ENCODE measurements around the gene TDRD1. TPM values are rescaled to one million over a fixed set of nuclear protein-coding genes. Genes with fewer than 3 reads are reported as not detected.

The TDRD1 gene
- total RNA-seq, 1 donor from 2014 or later: 8.1 TPM

- DNase-seq (ENCODE audit: low read depth): no peak
These were observed 2.6 kb upstream of the TDRD1 start for GRCh38 chr10:114176511-114176910.

GRCh38 chr10:114179747-114180146, 594 bp downstream of the TDRD1 start:
- no peak for DNase-seq (ENCODE audit: low read depth)

- DNase-seq (ENCODE audit: low read depth): no peak
These were observed 1.8 kb downstream of the TDRD1 start for GRCh38 chr10:114180937-114181336.

- DNase-seq (ENCODE audit: low read depth): peak; percentile 43
These were observed 2.8 kb downstream of the TDRD1 start for GRCh38 chr10:114181971-114182370.

GRCh38 chr10:114183563-114183962, 4.4 kb downstream of the TDRD1 start:
- DNase-seq (ENCODE audit: low read depth): no peak

GRCh38 chr10:114184276-114184675, 5.1 kb downstream of the TDRD1 start:
- DNase-seq (ENCODE audit: low read depth): no peak

- no peak for DNase-seq (ENCODE audit: low read depth)
These were observed 8.8 kb downstream of the TDRD1 start for GRCh38 chr10:114188001-114188400.

GRCh38 chr10:114188900-114189299, 9.7 kb downstream of the TDRD1 start:
- DNase-seq (ENCODE audit: low read depth): peak; percentile 13

GRCh38 chr10:114189700-114190099, 10.5 kb downstream of the TDRD1 start:
- no peak for DNase-seq (ENCODE audit: low read depth)

GRCh38 chr10:114195079-114195478, 15.9 kb downstream of the TDRD1 start:
- DNase-seq (ENCODE audit: low read depth): peak; percentile 17

GRCh38 chr10:114199239-114199638, 20.1 kb downstream of the TDRD1 start:
- DNase-seq (ENCODE audit: low read depth): no peak

- peak; percentile 10 for DNase-seq (ENCODE audit: low read depth)
These were observed 23.7 kb downstream of the TDRD1 start for GRCh38 chr10:114202812-114203211.

- peak; percentile 32 for DNase-seq (ENCODE audit: low read depth)
These were observed 27.7 kb downstream of the TDRD1 start for GRCh38 chr10:114206902-114207301.

- DNase-seq (ENCODE audit: low read depth): no peak
These were observed 28.2 kb downstream of the TDRD1 start for GRCh38 chr10:114207349-114207748.

GRCh38 chr10:114208351-114208750, 29.2 kb downstream of the TDRD1 start:
- DNase-seq (ENCODE audit: low read depth): no peak

- no peak for DNase-seq (ENCODE audit: low read depth)
These were observed 33.0 kb downstream of the TDRD1 start for GRCh38 chr10:114212153-114212552.

- no peak for DNase-seq (ENCODE audit: low read depth)
These were observed 35.9 kb downstream of the TDRD1 start for GRCh38 chr10:114215033-114215432.

GRCh38 chr10:114220281-114220680, 41.1 kb downstream of the TDRD1 start:
- no peak for DNase-seq (ENCODE audit: low read depth)

GRCh38 chr10:114221235-114221634, 42.1 kb downstream of the TDRD1 start:
- DNase-seq (ENCODE audit: low read depth): no peak

GRCh38 chr10:114223066-114223465, 43.9 kb downstream of the TDRD1 start:
- DNase-seq (ENCODE audit: low read depth): no peak

GRCh38 chr10:114228156-114228555, 49.0 kb downstream of the TDRD1 start:
- DNase-seq (ENCODE audit: low read depth): no peak

- DNase-seq (ENCODE audit: low read depth): no peak
These were observed 53.5 kb downstream of the TDRD1 start for GRCh38 chr10:114232561-114233176.

GRCh38 chr10:114233482-114233881, 54.3 kb downstream of the TDRD1 start:
- DNase-seq (ENCODE audit: low read depth): no peak

- no peak for DNase-seq (ENCODE audit: low read depth)
These were observed 55.0 kb downstream of the TDRD1 start for GRCh38 chr10:114234132-114234531.

Data from renal cortical epithelial cell (primary cell).